GM21515 (cell line): ENCODE measurements around the gene CACNA1C.
"Not testable (repeated sequence)": the region's sequence is repeated elsewhere in the genome, so short reads cannot be mapped to it uniquely, and the experiment has no call there.

ENCODE experiments used
- ATAC-seq: cut with Tn5 transposase; IDR thresholded peaks from one replicate; pipeline ENCODE4 v1.9.1; 2021; ENCODE audit not compliant: unreplicated experiment

Gene CACNA1C

GRCh38 chr12:2110127-2110526 lies 57.3 kb downstream of the CACNA1C start:
- ATAC-seq = no peak

- no peak for ATAC-seq
These were observed 58.2 kb downstream of the CACNA1C start for GRCh38 chr12:2110849-2111566.

GRCh38 chr12:2111826-2112225 lies 59.0 kb downstream of the CACNA1C start:
- no peak for ATAC-seq

GRCh38 chr12:2112401-2112800 lies 59.6 kb downstream of the CACNA1C start:
- no peak for ATAC-seq

- ATAC-seq = no peak
These were observed 60.5 kb downstream of the CACNA1C start for GRCh38 chr12:2113119-2113912.

- no peak for ATAC-seq
These were observed 61.3 kb downstream of the CACNA1C start for GRCh38 chr12:2114071-2114470.

- no peak for ATAC-seq
These were observed 62.5 kb downstream of the CACNA1C start for GRCh38 chr12:2115101-2115845.

GRCh38 chr12:2117541-2117940 lies 64.8 kb downstream of the CACNA1C start:
- ATAC-seq = no peak

GRCh38 chr12:2118061-2118460 lies 65.3 kb downstream of the CACNA1C start:
- ATAC-seq = no peak

- no peak for ATAC-seq
These were observed 65.9 kb downstream of the CACNA1C start for GRCh38 chr12:2118481-2119255.

- ATAC-seq = no peak
These were observed 66.5 kb downstream of the CACNA1C start for GRCh38 chr12:2119266-2119665.

GRCh38 chr12:2120982-2121758 lies 68.4 kb downstream of the CACNA1C start:
- ATAC-seq = no peak

GRCh38 chr12:2124466-2125023 lies 71.8 kb downstream of the CACNA1C start:
- ATAC-seq = no peak

- no peak for ATAC-seq
These were observed 73.1 kb downstream of the CACNA1C start for GRCh38 chr12:2125651-2126522.

- ATAC-seq = no peak
These were observed 74.1 kb downstream of the CACNA1C start for GRCh38 chr12:2126676-2127406.

- ATAC-seq = no peak
These were observed 76.3 kb downstream of the CACNA1C start for GRCh38 chr12:2129076-2129475.

- ATAC-seq = not testable (repeated sequence)
These were observed 83.1 kb downstream of the CACNA1C start for GRCh38 chr12:2135661-2136418.
